ENCODE results near the gene RNF38. TPM values are rescaled to one million over a fixed set of nuclear protein-coding genes. Genes with fewer than 3 reads are reported as not detected.
"Not testable (repeated sequence)": the region's sequence is repeated elsewhere in the genome, so short reads cannot be mapped to it uniquely, and the experiment has no call there.

RNF38 gene
- 10 to 100 TPM; 38.5 to 56.3 (median 45.7) TPM for total RNA-seq
- 10 to 100 TPM in 2 of 3 donors, 1 to 10 TPM in 1; 9.2 to 12.7 (median 12.6) TPM for polyA plus RNA-seq

- Histone ChIP-seq H3K36me3 (no peaks in the 10 kb centered on the region), H3K27ac (peak within 1 kb of the TSS; percentile 94 to 98 (median 96)), H3K4me3 (peak within 1 kb of the TSS; percentile 81 to 88 (median 86)), H3K9me3 (no peaks in the 10 kb centered on the region), H3K4me1 (peaks cover 0 to 39% (median 28%) of the 10 kb centered on the region in 4 donors), H3K27me3 (no peaks in the 10 kb centered on the region)
- TF ChIP-seq POLR2A (IDR thresholded peaks at IDR 0.05) (no peak), EP300 (IDR thresholded peaks at IDR 0.05) (no peak), CTCF (IDR thresholded peaks at IDR 0.05) (no peak)
- 0 to 1% methylated on average over 12 of the region's 12 CpGs for WGBS, 2 donors
- no peak for DNase-seq
- intact Hi-C loops (cut with DNase I): loop anchor here (1.0 to 5.0 kb wide), 2 partner anchors 87 to 172 kb away; partner anchors contain the start of gene MELK
Observed at GRCh38 chr9:36399980-36400331, at the start of gene RNF38. RNF38 (minus strand) TSS chr9:36400269; CDS start chr9:36400108, 161 bp downstream.

DNA sequence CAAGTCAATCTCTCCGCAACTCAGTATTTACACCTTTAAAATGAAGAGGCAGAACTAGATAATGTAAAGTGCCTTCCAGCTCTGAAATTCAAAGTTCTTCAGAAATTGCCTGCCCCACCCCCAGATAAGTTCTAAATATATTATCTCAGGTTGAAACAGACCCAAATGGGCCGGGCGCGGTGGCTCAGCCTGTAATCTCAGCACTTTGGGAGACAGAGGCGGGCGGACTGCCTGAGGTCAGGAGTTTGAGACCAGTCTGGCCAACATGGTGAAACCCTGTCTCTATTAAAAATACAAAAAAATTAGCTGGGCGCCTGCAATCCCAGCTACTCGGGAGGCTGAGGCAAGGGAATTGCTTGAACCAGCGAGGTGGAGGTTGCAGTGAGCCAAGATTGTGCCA, 48.5 kb upstream of the RNF38 start:
- 72 to 86% methylated on average over 9 of the region's 9 CpGs for WGBS, 2 donors
- not testable (repeated sequence) for H3K9me3 ChIP-seq, H3K4me3 ChIP-seq, H3K27ac ChIP-seq, DNase-seq, H3K36me3 ChIP-seq, H3K27me3 ChIP-seq
- intact Hi-C loops (cut with DNase I): loop anchor here (5.0 kb wide), 1 partner anchor 41 kb away; no protein-coding TSS in a partner anchor
- peaks cover 0 to 21% (median 8%) of the 10 kb centered on the region in 4 donors for H3K4me1 ChIP-seq

DNA sequence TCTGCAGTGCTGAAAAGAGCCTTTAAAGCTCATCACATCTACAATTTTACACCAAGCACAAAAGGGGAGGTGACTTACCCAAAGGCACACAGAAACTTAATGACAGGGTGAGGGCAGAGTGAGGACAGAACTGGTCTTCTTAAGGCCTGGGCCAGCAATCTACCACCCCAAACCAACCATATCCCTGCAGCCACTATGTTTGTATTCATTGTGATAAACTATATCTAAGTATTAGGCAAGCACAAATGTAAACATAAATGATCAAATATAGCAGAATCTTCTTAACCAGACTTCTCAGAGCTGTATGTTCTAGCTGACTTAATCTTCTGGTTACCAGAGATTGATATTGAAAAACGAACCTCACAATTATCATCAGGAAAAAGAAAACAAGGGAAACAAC, 47.9 kb upstream of the RNF38 start:
- Histone ChIP-seq H3K27ac (no peak overlapping the region), H3K4me3 (no peak overlapping the region), H3K36me3 (no peaks in the 10 kb centered on the region), H3K9me3 (no peaks in the 10 kb centered on the region), H3K27me3 (no peaks in the 10 kb centered on the region), H3K4me1 (peaks cover 0 to 21% (median 8%) of the 10 kb centered on the region in 4 donors)
- 45 to 73% methylated on average over 1 of the region's 1 CpG for WGBS, 2 donors
- TF ChIP-seq EP300 (IDR thresholded peaks at IDR 0.05) (no peak), POLR2AphosphoS5 (IDR thresholded peaks at IDR 0.05) (no peak), POLR2A (IDR thresholded peaks at IDR 0.05) (no peak), CTCF (IDR thresholded peaks at IDR 0.05) (no peak)
- intact Hi-C loops (cut with DNase I): loop anchor here (5.0 kb wide), 1 partner anchor 41 kb away; no protein-coding TSS in a partner anchor
- DNase-seq: no peak

- H3K4me3 ChIP-seq, H3K27ac ChIP-seq, DNase-seq, H3K27me3 ChIP-seq, H3K36me3 ChIP-seq, H3K9me3 ChIP-seq: not testable (repeated sequence)
- 92 to 95% methylated on average over 10 of the region's 10 CpGs for WGBS, 2 donors
- H3K4me1 ChIP-seq: peaks cover 0 to 21% (median 8%) of the 10 kb centered on the region in 4 donors
- intact Hi-C loops (cut with DNase I): loop anchor here (5.0 kb wide), 1 partner anchor 39 kb away; no protein-coding TSS in a partner anchor
Observed at GRCh38 chr9:36446678-36447077, 46.6 kb upstream of the RNF38 start.

DNA sequence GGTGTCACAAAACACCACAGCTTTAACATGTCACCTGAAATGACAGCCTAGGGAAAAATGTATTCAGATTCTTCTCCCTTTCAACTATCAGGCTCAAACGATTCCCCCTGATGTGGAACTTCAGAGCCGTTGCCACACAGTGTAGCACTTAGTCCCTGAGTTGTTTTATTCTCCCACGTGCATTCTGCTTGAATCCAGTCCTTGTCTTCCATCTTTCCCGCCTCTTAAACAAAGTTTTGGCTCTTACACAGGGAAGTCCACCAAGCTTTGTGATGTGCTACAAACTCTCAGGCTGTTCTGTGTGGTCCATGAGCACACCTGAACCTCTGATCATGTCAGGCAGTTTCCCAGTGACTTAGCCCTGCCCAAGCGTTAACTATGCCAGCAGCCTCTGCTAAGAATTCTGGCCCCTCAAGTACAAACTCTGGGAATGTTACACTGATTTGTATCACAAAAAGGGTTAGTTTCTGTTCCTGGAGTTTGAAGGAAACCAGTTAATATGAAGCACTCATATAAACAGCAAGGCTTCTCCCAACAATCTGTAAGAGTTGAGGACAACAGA, 45.8 kb upstream of the RNF38 start:
- WGBS, 2 donors: 73 to 84% methylated on average over 5 of the region's 5 CpGs
- no peak for DNase-seq
- TF ChIP-seq POLR2AphosphoS5 (IDR thresholded peaks at IDR 0.05): no peak
- TF ChIP-seq CTCF (IDR thresholded peaks at IDR 0.05): no peak
- no peak for TF ChIP-seq EP300 (IDR thresholded peaks at IDR 0.05)
- TF ChIP-seq POLR2A (IDR thresholded peaks at IDR 0.05): no peak
- Histone ChIP-seq H3K27me3 (no peaks in the 10 kb centered on the region), H3K4me1 (peaks cover 0 to 21% (median 8%) of the 10 kb centered on the region in 4 donors), H3K4me3 (no peak overlapping the region), H3K9me3 (no peaks in the 10 kb centered on the region), H3K27ac (no peak overlapping the region), H3K36me3 (no peaks in the 10 kb centered on the region)
- intact Hi-C loops (cut with DNase I): loop anchor here (5.0 kb wide), 1 partner anchor 39 kb away; no protein-coding TSS in a partner anchor

DNA sequence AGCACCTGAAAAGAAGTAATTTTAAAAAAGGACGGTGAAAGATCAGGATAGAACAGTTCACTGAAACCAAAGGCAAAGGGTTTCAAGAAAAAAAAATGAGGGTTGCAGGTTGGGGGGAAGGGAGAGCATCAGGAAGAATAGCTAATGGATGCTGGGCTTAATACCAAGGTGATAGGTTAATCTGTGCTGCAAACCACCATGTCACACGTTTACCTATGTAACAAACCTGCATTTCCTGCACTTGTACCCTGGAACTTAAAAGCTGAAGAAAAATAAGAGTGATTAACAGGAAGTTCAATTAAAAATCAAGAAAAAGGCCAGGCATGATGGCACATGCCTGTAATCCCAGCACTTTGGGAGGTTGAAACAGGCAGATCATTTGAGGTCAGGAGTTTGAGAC, 44.1 kb upstream of the RNF38 start:
- no peak overlapping the region for H3K4me3 ChIP-seq
- H3K36me3 ChIP-seq: no peaks in the 10 kb centered on the region
- DNase-seq: no peak
- no peaks in the 10 kb centered on the region for H3K9me3 ChIP-seq
- no peak for TF ChIP-seq CTCF (IDR thresholded peaks at IDR 0.05)
- no peak for TF ChIP-seq POLR2A (IDR thresholded peaks at IDR 0.05)
- no peak for TF ChIP-seq POLR2AphosphoS5 (IDR thresholded peaks at IDR 0.05)
- no peak for TF ChIP-seq EP300 (IDR thresholded peaks at IDR 0.05)
- 41 to 65% methylated on average over 2 of the region's 2 CpGs for WGBS, 2 donors
- H3K4me1 ChIP-seq: peaks cover 0 to 21% (median 6%) of the 10 kb centered on the region in 4 donors
- no peaks in the 10 kb centered on the region for H3K27me3 ChIP-seq
- intact Hi-C loops (cut with DNase I): no loop called here
- H3K27ac ChIP-seq: no peak overlapping the region
